Colonic mucosa (tissue), 4 donors: Measurements from ENCODE around the gene LRRC4B. TPM values are rescaled to one million over a fixed set of nuclear protein-coding genes. Genes with fewer than 3 reads are reported as not detected.

Experiments
- DNase-seq: peaks from one replicate; pipeline ENCODE4 v3.0.0-alpha.2; 2020
- H3K27ac ChIP-seq: fragments of 200-600 bp; one replicate; pipeline ENCODE4 v1.8.0; 2021
- H3K27me3 ChIP-seq: fragments of 200-600 bp; one replicate; pipeline ENCODE4 v1.8.0; 2021
- H3K36me3 ChIP-seq: fragments of 200-600 bp; one replicate; pipeline ENCODE4 v1.8.0; 2021
- H3K4me1 ChIP-seq: fragments of 200-600 bp; one replicate; pipeline ENCODE4 v1.8.0; 2021; ENCODE audit warnings: mild to moderate bottlenecking
- H3K4me3 ChIP-seq: fragments of 200-600 bp; one replicate; pipeline ENCODE4 v1.8.0; 2021
- H3K9ac ChIP-seq, 2 donors: one replicate each; pipeline ENCODE4 v1.7.0; 2013; ENCODE audit warnings: control low read depth in 2 of 2, low read depth in 2 of 2, low read length in 2 of 2
- H3K9me3 ChIP-seq: fragments of 200-600 bp; one replicate; pipeline ENCODE4 v1.8.0; 2021
- intact Hi-C: fragments of 100-400 bp; cut with DNase I; formaldehyde crosslinking; loops from one replicate; pipeline ENCODE4 v1.14.1; 2022
- total RNA-seq, 2 donors: library from RNA; stranded (reverse); fragmentation: NEBNext Ultra II Directional in 1 of 2; extraction: Animal tissue kit (Norgen Biotek cat#: 25700) in 1 of 2; gene quantifications; one replicate each; pipeline ENCODE4 v1.2.1, GENCODE V29; 2021
- TF ChIP-seq, protein P1 (sequence below): fragments of 200-600 bp; IDR thresholded peaks from one replicate; pipeline ENCODE4 v1.8.0; 2022; ENCODE audit warnings: antibody characterized with exemption, mild to moderate bottlenecking
- donor health status: healthy.
- donor health status: DM: no; HTN: no; CAD: no.
- donor health status: DM: no; HTN: no; CAD: no.

LRRC4B gene
- total RNA-seq, 2 donors from 2014 or later, result 1.1 TPM

DNA sequence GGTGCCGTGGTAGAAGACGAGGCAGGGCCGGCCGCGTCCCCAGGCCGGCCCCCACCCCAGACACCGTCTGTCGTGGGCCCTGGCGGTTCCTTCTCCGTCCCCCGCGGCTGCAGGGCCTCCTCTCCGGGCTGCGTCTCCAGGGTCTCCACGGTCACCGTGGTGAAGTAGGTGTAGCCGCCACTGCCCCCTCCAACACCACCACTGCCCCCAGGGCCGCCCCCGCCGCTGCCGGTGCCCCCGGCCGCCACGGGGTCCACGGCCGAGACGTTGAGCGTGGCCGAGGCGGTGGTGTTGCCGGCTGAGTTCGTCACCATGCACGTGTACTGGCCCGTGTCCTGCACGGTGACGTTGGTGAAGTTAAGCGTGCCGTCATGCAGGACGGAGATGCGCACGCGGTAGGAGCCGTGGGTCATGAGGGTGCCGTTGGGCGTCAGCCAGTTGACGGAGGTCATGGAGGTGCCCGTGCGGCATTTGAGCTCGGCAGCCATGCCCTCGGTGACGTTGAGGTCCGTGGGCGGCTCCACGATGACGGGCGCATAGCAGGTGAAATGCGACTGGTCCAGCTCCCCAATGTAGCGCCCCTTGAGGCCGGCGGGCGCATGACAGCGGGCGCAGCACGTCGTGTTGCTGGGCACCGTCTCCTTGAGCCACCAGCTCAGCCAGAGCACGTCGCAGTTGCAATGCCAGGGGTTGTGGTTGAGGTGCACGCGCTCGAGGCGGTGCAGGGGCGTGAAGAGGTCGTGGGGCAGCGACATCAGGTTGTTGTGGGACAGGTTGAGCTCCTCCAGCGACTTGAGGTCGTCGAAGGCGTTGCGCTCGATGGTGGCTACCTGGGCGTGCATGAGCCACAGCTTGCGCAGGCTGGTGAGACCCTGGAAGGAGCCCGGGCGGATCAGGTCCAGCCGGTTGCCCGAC is 49.9 kb downstream of the LRRC4B start:
- Histone ChIP-seq H3K27ac (no peak overlapping the region), H3K9ac (no peak overlapping the region), H3K9me3 (no peaks in the 10 kb centered on the region), H3K27me3 (peaks cover 3% of the 10 kb centered on the region), H3K4me1 (no peaks in the 10 kb centered on the region), H3K4me3 (no peak overlapping the region), H3K36me3 (no peaks in the 10 kb centered on the region)
- no peak for DNase-seq
- intact Hi-C loops, result no loop called here
- TF ChIP-seq, protein P1, sequence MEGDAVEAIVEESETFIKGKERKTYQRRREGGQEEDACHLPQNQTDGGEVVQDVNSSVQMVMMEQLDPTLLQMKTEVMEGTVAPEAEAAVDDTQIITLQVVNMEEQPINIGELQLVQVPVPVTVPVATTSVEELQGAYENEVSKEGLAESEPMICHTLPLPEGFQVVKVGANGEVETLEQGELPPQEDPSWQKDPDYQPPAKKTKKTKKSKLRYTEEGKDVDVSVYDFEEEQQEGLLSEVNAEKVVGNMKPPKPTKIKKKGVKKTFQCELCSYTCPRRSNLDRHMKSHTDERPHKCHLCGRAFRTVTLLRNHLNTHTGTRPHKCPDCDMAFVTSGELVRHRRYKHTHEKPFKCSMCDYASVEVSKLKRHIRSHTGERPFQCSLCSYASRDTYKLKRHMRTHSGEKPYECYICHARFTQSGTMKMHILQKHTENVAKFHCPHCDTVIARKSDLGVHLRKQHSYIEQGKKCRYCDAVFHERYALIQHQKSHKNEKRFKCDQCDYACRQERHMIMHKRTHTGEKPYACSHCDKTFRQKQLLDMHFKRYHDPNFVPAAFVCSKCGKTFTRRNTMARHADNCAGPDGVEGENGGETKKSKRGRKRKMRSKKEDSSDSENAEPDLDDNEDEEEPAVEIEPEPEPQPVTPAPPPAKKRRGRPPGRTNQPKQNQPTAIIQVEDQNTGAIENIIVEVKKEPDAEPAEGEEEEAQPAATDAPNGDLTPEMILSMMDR, result no peak

GRCh38 chr19:50517704-50518075 is 50.5 kb downstream of the LRRC4B start:
- intact Hi-C loops, result no loop called here
- no peak for DNase-seq
- Histone ChIP-seq H3K9me3 (no peaks in the 10 kb centered on the region), H3K36me3 (no peaks in the 10 kb centered on the region), H3K27ac (no peak overlapping the region), H3K9ac (no peak overlapping the region), H3K4me1 (no peaks in the 10 kb centered on the region), H3K27me3 (peaks cover 3% of the 10 kb centered on the region), H3K4me3 (no peak overlapping the region)
- TF ChIP-seq, protein P1, result no peak

GRCh38 chr19:50516964-50517703 is 51.1 kb downstream of the LRRC4B start:
- Histone ChIP-seq H3K4me3 (no peak overlapping the region), H3K36me3 (no peaks in the 10 kb centered on the region), H3K27me3 (peaks cover 3% of the 10 kb centered on the region), H3K9me3 (no peaks in the 10 kb centered on the region), H3K9ac (no peak overlapping the region), H3K27ac (no peak overlapping the region), H3K4me1 (no peaks in the 10 kb centered on the region)
- intact Hi-C loops, result no loop called here
- DNase-seq, result no peak
- TF ChIP-seq, protein P1, result no peak

- TF ChIP-seq, protein P1, result no peak
- H3K27ac ChIP-seq, result no peak overlapping the region
- H3K4me3 ChIP-seq, result no peak overlapping the region
- H3K9ac ChIP-seq, result no peak overlapping the region
- H3K9me3 ChIP-seq, result no peaks in the 10 kb centered on the region
- no peaks in the 10 kb centered on the region for H3K4me1 ChIP-seq
- peaks cover 3% of the 10 kb centered on the region for H3K27me3 ChIP-seq
- no peaks in the 10 kb centered on the region for H3K36me3 ChIP-seq
- no peak for DNase-seq
- intact Hi-C loops, result no loop called here
Observed at GRCh38 chr19:50516456-50516855, 51.8 kb downstream of the LRRC4B start.

DNA sequence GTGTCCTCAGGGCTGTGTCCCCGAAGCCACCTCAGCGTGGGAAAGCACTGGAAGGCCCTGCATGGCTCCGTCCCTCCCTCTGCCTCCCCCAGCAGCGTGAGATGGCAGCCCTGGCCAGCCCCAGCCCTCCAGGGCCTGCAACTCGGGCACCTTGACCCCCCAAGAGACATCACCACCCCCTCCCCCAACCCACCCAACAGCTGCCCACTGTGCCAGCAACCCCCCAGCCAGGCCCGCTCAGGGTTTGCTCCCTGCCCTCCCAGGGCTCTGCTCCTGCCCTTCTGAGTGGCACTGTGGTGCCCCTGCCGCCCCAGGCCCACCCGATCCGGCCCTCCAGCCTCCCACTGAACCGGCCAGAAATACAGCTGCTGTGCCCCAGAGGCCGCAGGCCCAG is 53.1 kb downstream of the LRRC4B start:
- TF ChIP-seq, protein P1, result no peak
- H3K9me3 ChIP-seq, result no peaks in the 10 kb centered on the region
- no peak overlapping the region for H3K9ac ChIP-seq
- intact Hi-C loops, result no loop called here
- H3K4me3 ChIP-seq, result no peak overlapping the region
- peaks cover 3% of the 10 kb centered on the region for H3K27me3 ChIP-seq
- no peak overlapping the region for H3K27ac ChIP-seq
- no peaks in the 10 kb centered on the region for H3K36me3 ChIP-seq
- H3K4me1 ChIP-seq, result no peaks in the 10 kb centered on the region
- no peak for DNase-seq
